ENCODE data around the gene MS4A10. TPM values are rescaled to one million over a fixed set of nuclear protein-coding genes. Genes with fewer than 3 reads are reported as not detected.

Gene MS4A10
- total RNA-seq, 1 experiment from 2014 or later = not detected

GRCh38 chr11:60797846-60798630 lies 12.9 kb downstream of the MS4A10 start:
- H3K9me3 ChIP-seq (ENCODE audit: control insufficient read depth in 1 of 2, insufficient read depth in 1 of 2, low read depth in 1 of 2, low read length in 2 of 2) = no peaks in the 10 kb centered on the region
- H3K9me2 ChIP-seq (ENCODE audit: insufficient read depth) = no peaks in the 10 kb centered on the region
- ChIA-PET RAD21 (ENCODE audit: low non-redundant PET in 1 of 2, low total read pairs in 2 of 2, uncharacterized antibody in 2 of 2, unreplicated experiment in 2 of 2) (no interaction called here), POLR2A (no interaction called here), CTCF (no interaction called here)
- no peak overlapping the region for H3K4me2 ChIP-seq (ENCODE audit: low read length)
- intact Hi-C loops (cut with micrococcal nuclease) = no loop called here
- no peaks in the 10 kb centered on the region for H3K79me2 ChIP-seq (ENCODE audit: insufficient read depth, low read length)
- H3K27me3 ChIP-seq (ENCODE audit: insufficient read depth, low read length) = peaks cover 13% of the 10 kb centered on the region
- no peaks in the 10 kb centered on the region for H4K20me1 ChIP-seq (ENCODE audit: insufficient read depth)
- H3K4me3 ChIP-seq (replicated peaks in 1 of 2; ENCODE audit: low read depth in 1 of 2, low read length in 2 of 2) = no peak overlapping the region
- TF ChIP-seq FOSL1 (IDR thresholded peaks at IDR 0.05; ENCODE audit: low read depth) (no peak), CEBPB (IDR thresholded peaks at IDR 0.05; ENCODE audit: low read depth) (no peak), REST (IDR thresholded peaks at IDR 0.05; ENCODE audit: low read depth) (no peak), EZH2 (IDR thresholded peaks at IDR 0.05) (no peak), MAX (IDR thresholded peaks at IDR 0.05) (no peak)
- TF ChIP-seq, protein P1, sequence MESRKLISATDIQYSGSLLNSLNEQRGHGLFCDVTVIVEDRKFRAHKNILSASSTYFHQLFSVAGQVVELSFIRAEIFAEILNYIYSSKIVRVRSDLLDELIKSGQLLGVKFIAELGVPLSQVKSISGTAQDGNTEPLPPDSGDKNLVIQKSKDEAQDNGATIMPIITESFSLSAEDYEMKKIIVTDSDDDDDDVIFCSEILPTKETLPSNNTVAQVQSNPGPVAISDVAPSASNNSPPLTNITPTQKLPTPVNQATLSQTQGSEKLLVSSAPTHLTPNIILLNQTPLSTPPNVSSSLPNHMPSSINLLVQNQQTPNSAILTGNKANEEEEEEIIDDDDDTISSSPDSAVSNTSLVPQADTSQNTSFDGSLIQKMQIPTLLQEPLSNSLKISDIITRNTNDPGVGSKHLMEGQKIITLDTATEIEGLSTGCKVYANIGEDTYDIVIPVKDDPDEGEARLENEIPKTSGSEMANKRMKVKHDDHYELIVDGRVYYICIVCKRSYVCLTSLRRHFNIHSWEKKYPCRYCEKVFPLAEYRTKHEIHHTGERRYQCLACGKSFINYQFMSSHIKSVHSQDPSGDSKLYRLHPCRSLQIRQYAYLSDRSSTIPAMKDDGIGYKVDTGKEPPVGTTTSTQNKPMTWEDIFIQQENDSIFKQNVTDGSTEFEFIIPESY (IDR thresholded peaks at IDR 0.05; ENCODE audit: extremely low read depth, insufficient replicate concordance, low read length) = no peak
- H3K9ac ChIP-seq (ENCODE audit: low read length) = no peak overlapping the region
- DNase-seq (ENCODE audit: low read depth, low spot score) (no peak), ATAC-seq (no peak)
- no peaks in the 10 kb centered on the region for H3K36me3 ChIP-seq (ENCODE audit: control insufficient read depth in 1 of 2, insufficient read depth in 2 of 2, low read length in 2 of 2)
- H3K27ac ChIP-seq (ENCODE audit: low read depth, low read length) = no peak overlapping the region
- no peaks in the 10 kb centered on the region for H3K4me1 ChIP-seq (ENCODE audit: control insufficient read depth in 1 of 2, insufficient read depth in 2 of 2, low read length in 2 of 2)
- no peak overlapping the region for H2AFZ ChIP-seq (ENCODE audit: low read depth, low read length, poor library complexity, severe bottlenecking)
- BruUV-seq (replicated peaks) = no TSS peak

All from HCT116 (cell line).